Measurements from ENCODE around the gene RNF141.

The RNF141 gene

DNA sequence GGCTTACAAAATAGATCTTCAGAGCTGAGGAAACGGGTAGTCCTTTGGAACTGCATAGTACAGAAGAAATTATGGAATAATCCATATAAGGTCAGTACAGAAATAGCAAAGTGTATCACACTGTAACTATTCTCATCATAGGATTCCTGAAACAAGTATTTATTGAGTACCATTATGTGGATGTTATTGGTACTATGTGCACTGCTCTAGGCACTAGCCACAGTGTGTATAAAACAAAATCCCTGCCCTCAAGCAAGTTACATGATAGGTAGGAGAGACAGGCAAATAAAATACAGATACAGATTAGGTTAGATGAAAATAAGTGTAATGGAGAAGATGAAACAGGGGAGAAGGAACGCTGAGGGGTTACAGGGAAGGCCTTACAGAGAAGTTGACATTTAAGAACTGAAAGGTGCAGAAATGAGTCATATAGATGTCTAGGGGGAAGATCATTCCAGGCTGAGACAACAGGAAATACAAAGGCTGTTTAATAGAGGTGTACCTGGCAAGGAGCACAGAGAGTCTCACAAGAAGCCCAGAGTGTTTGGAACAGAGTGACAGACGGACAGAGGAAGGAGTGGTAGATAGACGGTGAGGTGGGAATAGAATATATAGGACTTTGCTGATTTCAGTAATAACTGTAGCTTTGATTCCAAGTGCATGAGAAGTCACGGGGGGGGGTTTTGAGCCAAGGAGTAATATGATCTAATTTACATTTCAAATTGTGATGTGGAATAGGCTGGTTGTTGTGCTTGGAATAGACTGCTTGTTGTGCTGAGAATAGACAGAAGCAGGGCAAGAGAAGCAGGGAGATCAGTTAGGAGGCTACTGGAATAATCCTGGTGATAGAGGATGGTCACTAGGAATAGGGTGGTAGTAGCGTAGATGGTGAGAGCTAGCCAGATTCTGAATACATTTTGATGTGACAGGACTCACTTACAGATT, 13.7 kb downstream of the RNF141 start:
- Mint-ChIP-seq H3K27ac (no peak overlapping the region), H3K9me3 (no peaks in the 10 kb centered on the region), H3K36me3 (ENCODE audit: low read depth) (peaks cover 74% of the 10 kb centered on the region), H3K4me3 (no peak overlapping the region), H3K27me3 (no peaks in the 10 kb centered on the region), H3K4me1 (ENCODE audit: low read depth) (peaks cover 9% of the 10 kb centered on the region)
- intact Hi-C loops (cut with micrococcal nuclease): no loop called here

- intact Hi-C loops (cut with micrococcal nuclease): no loop called here
- Mint-ChIP-seq H3K9me3 (no peaks in the 10 kb centered on the region), H3K36me3 (ENCODE audit: low read depth) (peaks cover 73% of the 10 kb centered on the region), H3K27ac (no peak overlapping the region), H3K4me1 (ENCODE audit: low read depth) (peaks cover 9% of the 10 kb centered on the region), H3K27me3 (no peaks in the 10 kb centered on the region), H3K4me3 (no peak overlapping the region)
Measured at GRCh38 chr11:10524471-10524870, 16.5 kb downstream of the RNF141 start.

GRCh38 chr11:10522921-10523320, 18.1 kb downstream of the RNF141 start:
- H3K27ac Mint-ChIP-seq: no peak overlapping the region
- intact Hi-C loops (cut with micrococcal nuclease): no loop called here

DNA sequence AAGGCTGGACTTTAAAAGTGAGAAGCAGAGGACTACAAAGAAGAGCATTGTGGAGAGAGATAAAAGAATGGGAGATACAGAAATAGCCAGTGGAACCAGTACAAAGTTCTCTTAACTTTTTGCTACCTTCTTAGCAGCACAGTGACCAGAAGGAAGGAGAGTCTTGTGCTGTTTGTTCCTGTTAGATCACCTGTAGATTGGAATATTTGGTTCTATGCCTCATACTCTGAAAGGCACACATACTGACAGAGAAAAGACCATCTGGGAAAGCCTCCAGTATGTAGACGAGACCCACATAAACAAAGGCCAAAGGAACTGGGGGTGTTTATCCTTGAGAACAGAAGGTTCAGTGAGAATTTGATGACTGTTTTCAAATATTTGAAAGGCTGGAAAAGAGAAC, 18.7 kb downstream of the RNF141 start:
- peaks cover 5% of the 10 kb centered on the region for H3K4me1 Mint-ChIP-seq (ENCODE audit: low read depth)
- H3K36me3 Mint-ChIP-seq (ENCODE audit: low read depth): peaks cover 63% of the 10 kb centered on the region

More at GRCh38 chr11:10522921-10523320, 18.1 kb downstream of the RNF141 start:
- H3K9me3 Mint-ChIP-seq: no peaks in the 10 kb centered on the region
- peaks cover 9% of the 10 kb centered on the region for H3K4me1 Mint-ChIP-seq (ENCODE audit: low read depth)
- peaks cover 63% of the 10 kb centered on the region for H3K36me3 Mint-ChIP-seq (ENCODE audit: low read depth)
- no peak overlapping the region for H3K4me3 Mint-ChIP-seq
- H3K27me3 Mint-ChIP-seq: no peaks in the 10 kb centered on the region

DNA sequence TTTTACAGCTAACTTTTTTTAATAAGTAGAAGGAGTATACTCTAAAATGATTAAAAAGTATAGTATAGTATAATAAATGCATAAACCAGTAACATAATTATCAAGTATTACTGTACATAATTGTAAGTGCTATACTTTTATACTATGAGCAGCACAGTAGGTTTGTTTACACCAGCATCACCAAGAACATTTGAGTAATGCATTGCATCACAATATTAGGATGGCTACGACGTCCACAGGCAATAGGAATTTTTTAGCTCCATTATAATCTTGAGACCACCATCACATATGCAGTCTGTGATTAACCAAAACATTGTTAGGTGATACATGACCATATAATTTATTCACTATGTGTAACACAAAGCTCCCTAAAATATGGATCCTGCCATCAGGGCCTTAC, 20.4 kb downstream of the RNF141 start:
- H3K4me3 Mint-ChIP-seq: no peak overlapping the region
- H3K4me1 Mint-ChIP-seq (ENCODE audit: low read depth): no peaks in the 10 kb centered on the region
- H3K36me3 Mint-ChIP-seq (ENCODE audit: low read depth): peaks cover 60% of the 10 kb centered on the region
- no peak overlapping the region for H3K27ac Mint-ChIP-seq
- intact Hi-C loops (cut with micrococcal nuclease): no loop called here
- no peaks in the 10 kb centered on the region for H3K9me3 Mint-ChIP-seq
- H3K27me3 Mint-ChIP-seq: no peaks in the 10 kb centered on the region

More for the DNA sequence above, 18.7 kb downstream of the RNF141 start:
- intact Hi-C loops (cut with micrococcal nuclease): no loop called here
- no peak overlapping the region for H3K27ac Mint-ChIP-seq
- H3K27me3 Mint-ChIP-seq: no peaks in the 10 kb centered on the region
- no peaks in the 10 kb centered on the region for H3K9me3 Mint-ChIP-seq
- no peak overlapping the region for H3K4me3 Mint-ChIP-seq

DNA sequence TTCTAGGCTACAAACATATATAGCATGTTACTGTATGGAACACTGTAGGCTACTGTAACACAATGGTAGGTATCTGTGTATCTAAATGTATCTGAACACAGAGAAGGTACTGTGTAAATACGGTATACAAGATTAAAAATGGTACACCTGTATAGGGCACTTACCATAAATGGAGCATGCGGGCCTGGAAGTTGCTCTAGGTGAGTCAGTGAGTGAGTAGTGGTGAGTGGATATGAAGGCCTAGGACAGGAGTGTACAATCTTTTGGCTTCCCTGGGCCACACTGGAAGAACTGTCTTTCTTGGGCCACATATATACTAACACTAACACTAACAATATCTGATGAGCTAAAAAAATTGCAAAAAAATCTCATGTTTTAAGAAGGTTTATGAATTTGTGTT, 21.4 kb downstream of the RNF141 start:
- H3K27me3 Mint-ChIP-seq: no peaks in the 10 kb centered on the region
- H3K36me3 Mint-ChIP-seq (ENCODE audit: low read depth): peaks cover 59% of the 10 kb centered on the region
- intact Hi-C loops (cut with micrococcal nuclease): no loop called here
- no peaks in the 10 kb centered on the region for H3K9me3 Mint-ChIP-seq
- no peaks in the 10 kb centered on the region for H3K4me1 Mint-ChIP-seq (ENCODE audit: low read depth)
- no peak overlapping the region for H3K27ac Mint-ChIP-seq
- H3K4me3 Mint-ChIP-seq: no peak overlapping the region

DNA sequence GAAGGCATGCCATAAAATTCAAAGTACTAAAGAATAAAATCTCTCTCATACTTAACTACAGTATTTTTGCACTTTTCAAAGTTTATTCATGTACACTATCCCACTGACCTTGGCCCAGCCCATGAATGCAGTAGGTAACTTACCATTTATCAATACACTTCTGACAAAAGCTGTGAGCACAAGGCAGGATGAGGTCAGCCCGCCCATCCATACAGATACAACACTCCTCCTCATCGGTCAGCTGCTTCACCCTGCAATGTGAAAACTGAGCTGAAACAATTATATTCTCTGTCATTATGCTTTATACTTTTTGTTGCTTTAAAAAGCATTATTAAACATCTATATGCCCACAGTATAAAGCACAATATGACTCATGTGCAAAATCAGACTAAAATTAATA, 22.1 kb downstream of the RNF141 start:
- Mint-ChIP-seq H3K9me3 (no peaks in the 10 kb centered on the region), H3K27me3 (no peaks in the 10 kb centered on the region), H3K36me3 (ENCODE audit: low read depth) (peaks cover 56% of the 10 kb centered on the region), H3K27ac (no peak overlapping the region), H3K4me1 (ENCODE audit: low read depth) (no peaks in the 10 kb centered on the region), H3K4me3 (no peak overlapping the region)
- intact Hi-C loops (cut with micrococcal nuclease): no loop called here

DNA sequence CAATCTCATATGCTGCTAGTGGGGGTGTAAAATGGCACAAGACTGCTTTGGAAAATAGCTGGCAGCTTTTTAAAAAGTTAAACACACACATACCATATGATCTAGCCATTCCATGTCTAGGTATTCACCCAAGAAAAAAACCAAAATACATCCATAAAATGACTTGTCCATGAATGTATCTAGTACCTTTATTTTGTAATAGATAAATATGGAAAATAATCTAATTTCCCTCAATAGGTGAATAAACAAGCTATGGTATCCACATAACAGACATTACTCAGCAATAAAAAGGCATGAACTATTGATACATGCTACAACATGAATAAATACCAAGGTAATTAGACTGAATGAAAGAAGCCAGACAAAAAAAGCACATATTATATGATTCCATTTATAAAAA, 22.9 kb downstream of the RNF141 start:
- Mint-ChIP-seq H3K27me3 (no peaks in the 10 kb centered on the region), H3K27ac (no peak overlapping the region), H3K36me3 (ENCODE audit: low read depth) (peaks cover 52% of the 10 kb centered on the region), H3K4me3 (no peak overlapping the region), H3K9me3 (no peaks in the 10 kb centered on the region), H3K4me1 (ENCODE audit: low read depth) (no peaks in the 10 kb centered on the region)
- intact Hi-C loops (cut with micrococcal nuclease): no loop called here

GRCh38 chr11:10515418-10515817, 25.6 kb downstream of the RNF141 start:
- peaks cover 32% of the 10 kb centered on the region for H3K36me3 Mint-ChIP-seq (ENCODE audit: low read depth)
- no peak overlapping the region for H3K27ac Mint-ChIP-seq

GRCh38 chr11:10514709-10515108, 26.3 kb downstream of the RNF141 start:
- Mint-ChIP-seq H3K27ac (no peak overlapping the region), H3K27me3 (no peaks in the 10 kb centered on the region), H3K36me3 (ENCODE audit: low read depth) (peaks cover 32% of the 10 kb centered on the region), H3K9me3 (no peaks in the 10 kb centered on the region), H3K4me3 (no peak overlapping the region), H3K4me1 (ENCODE audit: low read depth) (no peaks in the 10 kb centered on the region)
- intact Hi-C loops (cut with micrococcal nuclease): loop anchor here (1.0 to 2.0 kb wide), 2 partner anchors 140 to 220 kb away; no protein-coding TSS in a partner anchor

More at GRCh38 chr11:10515418-10515817, 25.6 kb downstream of the RNF141 start:
- H3K4me1 Mint-ChIP-seq (ENCODE audit: low read depth): no peaks in the 10 kb centered on the region
- intact Hi-C loops (cut with micrococcal nuclease): loop anchor here (2.0 kb wide), 1 partner anchor 219 kb away; no protein-coding TSS in a partner anchor
- no peaks in the 10 kb centered on the region for H3K9me3 Mint-ChIP-seq
- no peaks in the 10 kb centered on the region for H3K27me3 Mint-ChIP-seq
- H3K4me3 Mint-ChIP-seq: no peak overlapping the region

DNA sequence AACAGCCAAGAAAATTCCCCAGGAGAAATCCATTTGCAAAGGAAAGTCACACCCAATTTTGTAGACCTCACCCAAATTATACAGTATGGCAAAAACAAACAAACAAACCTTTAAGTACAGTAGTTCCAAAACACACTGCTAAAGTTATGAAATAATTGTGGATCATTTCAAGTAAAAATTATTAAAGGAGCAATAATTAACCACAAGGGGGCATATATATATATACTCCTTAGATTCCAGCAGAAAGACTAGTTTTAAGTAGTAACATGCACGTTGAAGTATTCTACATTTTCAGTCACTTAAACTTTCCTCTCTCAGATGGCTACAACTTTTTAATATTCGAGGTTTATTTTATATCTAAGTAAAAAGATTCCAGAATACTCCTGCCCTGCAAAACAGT, 26.8 kb downstream of the RNF141 start:
- no peak overlapping the region for H3K27ac Mint-ChIP-seq
- no peaks in the 10 kb centered on the region for H3K27me3 Mint-ChIP-seq
- no peaks in the 10 kb centered on the region for H3K9me3 Mint-ChIP-seq
- peaks cover 32% of the 10 kb centered on the region for H3K36me3 Mint-ChIP-seq (ENCODE audit: low read depth)
- no peaks in the 10 kb centered on the region for H3K4me1 Mint-ChIP-seq (ENCODE audit: low read depth)
- intact Hi-C loops (cut with micrococcal nuclease): loop anchor here (1.0 to 2.0 kb wide), 2 partner anchors 140 to 221 kb away; no protein-coding TSS in a partner anchor
- no peak overlapping the region for H3K4me3 Mint-ChIP-seq

GRCh38 chr11:10511181-10511621, 29.8 kb downstream of the RNF141 start:
- Mint-ChIP-seq H3K9me3 (no peaks in the 10 kb centered on the region), H3K27me3 (no peaks in the 10 kb centered on the region), H3K4me1 (ENCODE audit: low read depth) (no peaks in the 10 kb centered on the region), H3K4me3 (no peak overlapping the region), H3K27ac (no peak overlapping the region), H3K36me3 (ENCODE audit: low read depth) (peaks cover 22% of the 10 kb centered on the region)
- intact Hi-C loops (cut with micrococcal nuclease): no loop called here

- Mint-ChIP-seq H3K4me3 (no peak overlapping the region), H3K27ac (no peak overlapping the region), H3K4me1 (ENCODE audit: low read depth) (peaks cover 40% of the 10 kb centered on the region), H3K9me3 (no peaks in the 10 kb centered on the region), H3K27me3 (no peaks in the 10 kb centered on the region), H3K36me3 (ENCODE audit: low read depth) (peaks cover 52% of the 10 kb centered on the region)
- intact Hi-C loops (cut with micrococcal nuclease): no loop called here
Measured at GRCh38 chr11:10506008-10506370, 35.0 kb downstream of the RNF141 start.

DNA sequence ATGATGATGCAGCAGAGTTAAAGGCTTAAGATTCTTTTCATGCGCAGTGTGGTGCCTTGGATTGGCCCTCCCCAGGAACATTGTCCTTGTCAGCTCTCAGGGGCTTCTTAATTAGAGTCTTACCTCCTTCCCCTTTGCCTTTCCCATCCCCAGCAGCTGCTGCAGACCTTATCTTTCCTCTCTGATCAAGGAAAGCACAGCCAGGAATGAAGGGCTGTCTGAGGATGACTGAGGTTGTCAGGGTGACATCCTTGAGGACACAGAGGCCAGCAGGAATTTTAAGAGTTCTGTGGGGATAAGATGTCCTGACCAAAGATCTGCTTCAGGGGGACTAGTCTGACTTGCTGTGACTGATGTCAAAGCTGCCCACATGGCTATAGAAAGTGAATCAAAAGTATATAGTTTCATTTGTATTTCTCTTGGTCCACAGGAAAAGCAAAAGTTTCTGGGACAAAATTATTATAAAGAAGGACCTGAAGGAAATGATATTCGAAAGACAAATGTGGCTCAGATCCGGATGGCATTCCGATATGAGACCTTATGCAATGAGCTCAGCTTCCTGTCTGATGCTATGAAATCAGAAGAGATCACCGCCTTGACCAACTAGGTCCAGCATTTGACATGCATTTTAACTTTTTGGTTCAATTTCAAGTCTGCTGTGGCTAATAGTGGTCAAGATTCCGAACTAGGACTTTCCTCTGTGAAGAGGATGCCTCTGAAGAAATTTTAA, 35.5 kb downstream of the RNF141 start:
- Mint-ChIP-seq H3K27me3 (no peaks in the 10 kb centered on the region), H3K4me1 (ENCODE audit: low read depth) (peaks cover 45% of the 10 kb centered on the region), H3K27ac (no peak overlapping the region), H3K9me3 (no peaks in the 10 kb centered on the region), H3K4me3 (no peak overlapping the region), H3K36me3 (ENCODE audit: low read depth) (peaks cover 58% of the 10 kb centered on the region)
- intact Hi-C loops (cut with micrococcal nuclease): no loop called here

All from dendritic cell treated with granulocyte-macrophage colony-stimulating factor and Interleukin-4, amounts not matched to agents 40 ng/mL and 50 ng/mL, for 4 days (primary cell).